ENCODE data around the gene FCGR1A. TPM values are rescaled to one million over a fixed set of nuclear protein-coding genes. Genes with fewer than 3 reads are reported as not detected.
A peak's percentile ranks its signal among the peaks of the same experiment; 100 is the strongest.
"Not testable (repeated sequence)": the region's sequence is repeated elsewhere in the genome, so short reads cannot be mapped to it uniquely, and the experiment has no call there.

FCGR1A gene
- not detected for polyA plus RNA-seq (2012; ENCODE audit: insufficient read length, low read depth)

- not testable (repeated sequence) for TF ChIP-seq REST (IDR thresholded peaks at IDR 0.05; ENCODE audit: insufficient read depth in 1 of 2, low read depth in 2 of 2, low read length in 2 of 2); POLR2AphosphoS5 (IDR thresholded peaks at IDR 0.05; ENCODE audit: low read depth, low read length); TAF1 (IDR thresholded peaks at IDR 0.05; ENCODE audit: borderline replicate concordance, insufficient read depth, low read length)
Measured at GRCh38 chr1:149782600-149782999, at the start of gene FCGR1A. FCGR1A (plus strand) TSS chr1:149782694; CDS start chr1:149782744, 50 bp downstream.

- peak; percentile 10; the same call in 1 of the 2 replicates for TF ChIP-seq POLR2AphosphoS5 (IDR thresholded peaks at IDR 0.05; ENCODE audit: low read depth, low read length)
Measured at GRCh38 chr1:149811514-149811889, 29.0 kb downstream of the FCGR1A start.

GRCh38 chr1:149811890-149812829 is 29.7 kb downstream of the FCGR1A start:
- peak; percentile 48; the same call in 1 of the 2 replicates for TF ChIP-seq POLR2AphosphoS5 (IDR thresholded peaks at IDR 0.05; ENCODE audit: low read depth, low read length)

GRCh38 chr1:149812893-149813801 is 30.7 kb downstream of the FCGR1A start:
- peak; percentile 59 for TF ChIP-seq POLR2AphosphoS5 (IDR thresholded peaks at IDR 0.05; ENCODE audit: low read depth, low read length)
